ENCODE results near the gene RNF19B.
"Not testable (repeated sequence)": the region's sequence is repeated elsewhere in the genome, so short reads cannot be mapped to it uniquely, and the experiment has no call there.

RNF19B gene

GRCh38 chr1:32931760-32932159 lies 32.8 kb downstream of the RNF19B start:
- DNase-seq (ENCODE audit: low read depth), result no peak

- DNase-seq (ENCODE audit: low read depth), result no peak
Measured at GRCh38 chr1:32929366-32929765, 35.2 kb downstream of the RNF19B start.

- no peak for DNase-seq (ENCODE audit: low read depth)
Measured at GRCh38 chr1:32928715-32929114, 35.9 kb downstream of the RNF19B start.

- no peak for DNase-seq (ENCODE audit: low read depth)
Measured at GRCh38 chr1:32928285-32928684, 36.3 kb downstream of the RNF19B start.

- no peak for DNase-seq (ENCODE audit: low read depth)
Measured at GRCh38 chr1:32927441-32927840, 37.2 kb downstream of the RNF19B start.

- no peak for DNase-seq (ENCODE audit: low read depth)
Measured at GRCh38 chr1:32926562-32926961, 38.0 kb downstream of the RNF19B start.

- DNase-seq (ENCODE audit: low read depth), result peak; percentile 47
Measured at GRCh38 chr1:32925403-32926162, 39.0 kb downstream of the RNF19B start.

GRCh38 chr1:32924881-32925344 lies 39.7 kb downstream of the RNF19B start:
- no peak for DNase-seq (ENCODE audit: low read depth)

GRCh38 chr1:32920833-32921232 lies 43.8 kb downstream of the RNF19B start:
- peak; percentile 55 for DNase-seq (ENCODE audit: low read depth)

- DNase-seq (ENCODE audit: low read depth), result peak; percentile 52
Measured at GRCh38 chr1:32919811-32920733, 44.5 kb downstream of the RNF19B start.

- DNase-seq (ENCODE audit: low read depth), result no peak
Measured at GRCh38 chr1:32918179-32918578, 46.4 kb downstream of the RNF19B start.

GRCh38 chr1:32917521-32917920 lies 47.1 kb downstream of the RNF19B start:
- DNase-seq (ENCODE audit: low read depth), result no peak

- peak; percentile 36 for DNase-seq (ENCODE audit: low read depth)
Measured at GRCh38 chr1:32915766-32916706, 48.6 kb downstream of the RNF19B start.

- no peak for DNase-seq (ENCODE audit: low read depth)
Measured at GRCh38 chr1:32910319-32910718, 54.3 kb downstream of the RNF19B start.

- peak; percentile 72 for DNase-seq (ENCODE audit: low read depth)
Measured at GRCh38 chr1:32907435-32907834, 57.2 kb downstream of the RNF19B start.

GRCh38 chr1:32906654-32907053 lies 58.0 kb downstream of the RNF19B start:
- no peak for DNase-seq (ENCODE audit: low read depth)

GRCh38 chr1:32905588-32905987 lies 59.0 kb downstream of the RNF19B start:
- not testable (repeated sequence) for DNase-seq (ENCODE audit: low read depth)

- no peak for DNase-seq (ENCODE audit: low read depth)
Measured at GRCh38 chr1:32904797-32905196, 59.8 kb downstream of the RNF19B start.

- DNase-seq (ENCODE audit: low read depth), result no peak
Measured at GRCh38 chr1:32903991-32904785, 60.4 kb downstream of the RNF19B start.

GRCh38 chr1:32902535-32902920 lies 62.1 kb downstream of the RNF19B start:
- no peak for DNase-seq (ENCODE audit: low read depth)

Data from EH (cell line).